Skin epidermis (tissue), 12 donors: ENCODE data around the gene CLDN5.

Source experiments
- H3K27ac ChIP-seq, 21 experiments: fragments of 200-600 bp; sonication (generic) in 11 of 21; one replicate each; pipeline ENCODE4 v1.5.0; 2020; ENCODE audit warnings: mild to moderate bottlenecking in 3 of 21, inconsistent platforms in 2 of 21, moderate library complexity in 2 of 21
- H3K4me3 ChIP-seq, 7 experiments: fragments of 200-600 bp; sonication (generic) in 2 of 7; one replicate each; pipeline ENCODE4 v1.5.0; 2020; ENCODE audit warnings: inconsistent platforms in 2 of 7, mild to moderate bottlenecking in 2 of 7, moderate library complexity in 1 of 7

The CLDN5 gene

DNA sequence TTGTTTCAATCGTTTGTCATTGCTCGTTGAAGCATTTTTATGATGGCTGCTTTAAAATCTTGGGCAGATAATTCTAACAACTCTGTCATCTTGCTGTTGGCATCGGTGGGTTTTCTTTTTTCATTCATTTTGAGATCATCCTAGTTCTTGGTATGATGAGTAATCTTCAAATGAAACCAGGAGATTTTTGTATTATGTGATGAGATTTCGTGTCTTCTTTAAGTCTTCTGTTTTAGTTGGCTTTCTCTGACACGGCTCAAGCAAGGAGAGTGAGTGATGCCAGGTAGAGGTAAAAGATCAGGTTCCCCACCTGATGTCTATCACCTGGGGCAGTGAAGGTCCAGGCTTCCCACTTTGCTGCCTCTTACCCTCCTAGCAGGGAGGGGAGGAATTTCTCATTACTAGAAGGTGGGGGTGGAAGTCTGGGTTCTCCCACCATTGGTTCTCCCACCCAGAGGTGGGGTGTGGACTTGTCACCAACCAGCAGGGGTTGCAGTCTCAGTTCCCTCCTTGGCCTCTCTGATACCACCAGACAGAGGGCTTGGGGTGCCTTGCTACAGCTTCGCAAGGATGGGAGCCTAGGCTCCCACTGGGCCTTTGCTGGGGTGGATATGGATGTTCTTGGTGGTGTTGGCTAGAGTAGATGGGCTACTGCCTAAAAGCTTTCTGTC, 31.6 kb downstream of the CLDN5 start:
- no peak overlapping the region for H3K4me3 ChIP-seq
- H3K27ac ChIP-seq: no peak overlapping the region

DNA sequence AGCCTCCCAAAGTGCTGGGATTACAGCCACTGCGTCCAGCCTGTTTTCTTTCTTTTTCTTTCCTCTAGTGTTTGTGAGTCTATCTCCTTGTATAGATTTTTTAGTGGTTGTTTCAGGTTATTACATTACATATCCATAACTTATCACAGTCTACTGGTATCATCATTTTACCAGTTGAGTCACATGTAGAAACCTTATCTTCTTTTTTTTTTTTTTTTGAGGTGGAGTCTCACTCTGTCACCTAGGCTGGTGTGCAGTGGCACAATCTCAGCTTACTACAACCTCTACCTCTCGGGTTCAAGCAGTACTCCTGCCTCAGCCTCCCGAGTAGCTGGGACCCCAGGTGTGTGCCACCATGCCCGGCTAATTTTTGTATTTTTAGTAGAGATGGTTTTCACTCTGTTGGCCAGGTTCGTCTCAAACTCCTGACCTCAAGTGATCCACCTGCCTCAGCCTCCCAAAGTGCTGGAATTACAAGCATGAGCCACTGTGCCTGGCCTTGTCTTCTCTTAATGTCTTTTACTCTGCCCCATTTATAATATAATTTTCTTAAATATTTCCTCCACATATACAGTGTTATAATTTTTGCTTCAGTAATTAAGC, 33.5 kb downstream of the CLDN5 start:
- no peak overlapping the region for H3K4me3 ChIP-seq
- H3K27ac ChIP-seq: no peak overlapping the region

DNA sequence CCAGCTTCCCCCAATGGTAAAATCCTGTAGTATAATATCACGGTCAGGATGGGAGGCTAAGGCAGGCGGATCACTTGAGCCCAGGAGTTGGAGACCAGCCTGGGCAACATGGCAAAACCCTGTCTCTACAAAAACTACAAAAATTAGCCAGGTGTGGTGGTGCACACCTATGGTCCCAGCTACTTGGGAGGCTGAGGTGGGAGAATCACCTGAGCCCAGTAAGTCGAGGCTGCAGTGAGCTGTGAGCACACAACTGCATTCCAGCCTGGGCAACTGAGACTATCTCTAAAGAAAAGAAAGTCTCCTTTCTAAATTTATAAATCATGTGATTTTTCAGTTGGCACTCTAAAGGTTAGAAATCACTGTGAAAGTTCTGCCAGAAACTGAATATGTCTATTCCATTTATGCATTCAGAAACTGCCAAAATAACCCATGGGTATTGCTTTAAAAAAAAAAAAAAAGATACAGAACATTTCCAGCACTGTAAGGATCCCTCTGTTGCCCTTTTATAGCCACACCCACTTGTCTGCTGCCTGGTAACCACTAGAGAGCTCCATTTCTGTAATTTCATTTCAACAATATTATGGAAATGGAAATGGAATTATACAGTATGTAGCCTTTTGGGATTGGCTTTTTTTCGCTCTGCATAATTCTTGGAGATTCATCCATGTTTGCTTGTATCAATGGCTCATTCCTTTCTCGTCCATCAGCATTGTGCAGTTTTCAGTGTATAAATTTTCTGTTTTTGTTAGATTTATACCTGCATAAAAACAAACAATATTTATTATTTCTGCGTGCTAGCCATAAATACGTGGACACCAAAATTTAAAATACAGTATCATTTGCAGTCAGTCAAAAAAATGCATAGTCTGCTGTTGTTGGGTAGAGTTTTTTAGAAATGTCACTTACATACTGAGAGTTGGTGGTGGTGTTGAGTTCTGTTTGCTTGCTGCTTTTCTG, 35.0 kb downstream of the CLDN5 start:
- H3K4me3 ChIP-seq: no peak overlapping the region
- H3K27ac ChIP-seq: no peak overlapping the region

DNA sequence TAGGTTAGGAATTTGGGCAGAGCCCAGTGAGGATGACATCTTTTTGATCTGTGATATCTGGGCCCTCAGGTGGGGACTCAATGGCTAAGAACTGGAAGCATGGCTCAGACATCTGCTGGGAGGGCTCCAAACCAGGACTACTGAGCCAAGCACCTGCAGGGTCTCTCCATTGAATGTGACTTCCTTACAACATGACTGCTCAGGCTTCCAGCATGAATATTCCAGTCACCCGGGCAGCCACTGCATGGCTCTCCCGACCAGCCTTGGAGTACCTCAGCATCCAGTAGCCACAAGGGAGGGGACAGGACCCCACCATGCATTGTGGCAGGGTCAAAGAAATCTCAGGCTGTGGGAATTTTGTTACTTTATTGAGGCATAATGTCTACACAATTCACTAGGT, 35.9 kb downstream of the CLDN5 start:
- Histone ChIP-seq H3K27ac (no peak overlapping the region), H3K4me3 (no peak overlapping the region)

DNA sequence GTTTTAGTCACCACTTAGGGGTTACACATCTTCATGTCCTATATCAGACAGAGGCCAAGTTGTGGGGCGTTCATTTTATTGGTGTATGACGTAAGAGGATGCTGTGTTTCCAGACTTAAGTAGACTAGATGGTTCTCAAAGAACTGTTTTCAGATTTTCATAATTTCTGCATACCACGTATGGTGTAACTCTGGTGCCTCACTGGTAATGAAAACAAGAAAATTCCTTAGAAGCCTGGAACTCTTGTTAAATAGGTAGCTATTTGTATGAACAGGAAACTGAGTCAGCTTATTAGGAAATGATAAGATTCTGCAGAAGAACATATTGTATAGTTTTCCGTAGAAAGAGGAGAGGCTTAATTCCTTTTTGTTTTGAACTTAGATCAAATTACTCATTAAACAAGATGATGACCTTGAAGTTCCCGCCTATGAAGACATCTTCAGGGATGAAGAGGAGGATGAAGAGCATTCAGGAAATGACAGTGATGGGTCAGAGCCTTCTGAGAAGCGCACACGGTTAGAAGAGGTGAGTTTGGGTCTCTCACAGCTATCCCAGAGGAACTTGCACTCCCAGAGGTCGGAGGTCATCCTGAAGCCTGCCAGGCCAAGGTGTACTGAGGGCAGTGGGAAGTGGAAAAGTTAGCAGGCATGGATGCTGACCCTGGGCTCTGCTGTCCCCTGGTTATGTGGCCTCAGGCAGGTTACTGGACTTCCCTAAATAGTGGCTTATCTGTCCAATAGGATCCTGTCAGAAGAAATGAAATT, 40.5 kb downstream of the CLDN5 start:
- H3K4me3 ChIP-seq: no peak overlapping the region
- no peak overlapping the region for H3K27ac ChIP-seq

DNA sequence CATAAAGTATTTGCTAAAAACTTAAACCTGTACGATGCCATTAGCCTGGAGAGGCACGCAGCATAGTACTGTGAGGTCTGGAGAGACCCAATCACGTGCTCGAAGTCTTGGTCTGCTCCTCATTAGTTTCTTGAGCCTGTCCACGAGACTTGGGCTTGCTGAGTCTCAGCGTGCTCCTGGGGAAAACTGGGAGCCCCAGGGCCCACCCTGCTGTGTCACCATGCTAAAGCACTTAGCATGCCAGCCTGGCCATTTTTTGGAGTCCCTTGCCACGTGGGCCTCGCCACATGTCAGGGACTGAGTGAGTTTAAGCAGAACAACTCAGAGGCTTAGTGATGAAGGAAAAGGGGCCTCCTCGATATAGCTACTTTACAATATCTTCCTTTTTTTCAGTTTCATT, 41.9 kb downstream of the CLDN5 start:
- no peak overlapping the region for H3K27ac ChIP-seq

DNA sequence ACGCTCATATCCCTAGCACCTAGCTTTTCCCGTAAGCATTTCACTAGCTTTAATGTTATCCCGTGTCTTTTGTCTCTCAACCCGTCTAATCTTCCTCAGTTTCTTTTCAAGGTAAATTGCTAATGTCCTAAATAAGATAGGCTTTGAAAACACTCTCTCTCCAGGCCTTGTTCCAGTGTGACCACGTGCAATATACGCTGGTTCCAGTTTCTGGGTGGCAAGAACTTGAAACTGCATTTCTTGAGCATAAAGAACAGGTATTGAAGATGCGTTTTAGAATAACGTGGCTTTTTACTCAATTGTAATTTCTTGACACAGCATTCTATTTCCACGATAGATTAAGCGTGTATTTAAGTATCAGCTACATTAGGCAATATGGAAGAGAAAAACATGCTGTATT, 43.4 kb downstream of the CLDN5 start:
- H3K27ac ChIP-seq: no peak overlapping the region
- H3K4me3 ChIP-seq: no peak overlapping the region

More for the DNA sequence above, 41.9 kb downstream of the CLDN5 start:
- no peak overlapping the region for H3K4me3 ChIP-seq

DNA sequence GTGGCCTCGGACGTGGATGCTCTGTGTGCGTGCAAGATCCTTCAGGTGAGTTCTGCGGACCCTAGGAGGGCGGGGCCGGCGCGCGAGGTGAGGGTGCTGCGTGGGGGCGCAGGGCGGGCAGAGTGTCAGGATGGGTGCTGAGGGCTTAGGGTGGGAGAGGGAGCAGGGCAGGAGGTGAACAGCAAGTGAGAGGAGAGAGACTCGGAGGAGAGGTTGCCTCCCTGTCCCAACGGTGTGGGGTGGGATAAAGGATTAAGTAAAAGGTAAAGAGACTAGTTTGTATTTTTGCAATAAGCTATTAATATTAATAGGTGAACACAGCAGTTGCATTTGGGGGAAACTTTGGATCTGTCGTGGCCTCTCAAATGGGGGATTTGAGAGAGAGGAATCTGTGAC, 44.0 kb downstream of the CLDN5 start:
- Histone ChIP-seq H3K4me3 (peak overlapping the region; percentile 57 to 92 (median 85)), H3K27ac (peak overlapping the region in 3 of 21 experiments; percentile 98 to 100 (median 99))

DNA sequence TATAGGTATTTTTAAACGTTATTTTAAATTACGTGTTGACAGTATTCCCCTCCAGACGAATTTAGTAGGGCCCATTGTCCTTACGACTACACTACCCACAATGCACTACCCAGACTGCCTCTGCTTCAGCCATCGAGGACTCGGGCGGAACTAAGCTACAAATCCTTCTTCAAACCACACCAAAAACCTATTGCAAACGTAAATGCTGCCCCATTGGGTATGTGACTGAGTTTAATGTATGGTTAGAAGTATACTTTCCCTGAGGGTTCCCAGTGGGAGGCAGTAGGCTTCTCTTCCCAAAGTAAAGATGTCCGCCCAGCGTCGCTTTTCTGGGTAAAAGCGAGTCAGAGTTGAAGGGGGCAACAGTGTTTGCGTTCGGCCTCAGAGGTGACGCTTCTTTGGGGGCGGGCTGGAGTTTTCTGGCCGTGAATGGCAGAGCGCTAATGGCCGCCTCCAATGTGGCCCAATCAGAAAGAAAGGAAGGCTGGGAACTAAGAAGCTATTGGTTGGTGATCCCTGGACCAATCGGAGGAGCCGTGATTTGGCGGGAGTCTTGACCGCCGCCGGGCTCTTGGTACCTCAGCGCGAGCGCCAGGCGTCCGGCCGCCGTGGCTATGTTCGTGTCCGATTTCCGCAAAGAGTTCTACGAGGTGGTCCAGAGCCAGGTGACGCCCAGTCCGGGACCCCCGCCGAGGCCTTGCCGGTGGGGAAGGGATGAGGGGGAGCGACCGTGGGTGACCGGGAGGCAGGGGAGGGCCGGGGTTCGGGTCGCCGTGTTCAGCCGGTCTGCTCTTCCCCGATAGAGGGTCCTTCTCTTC, 44.6 kb downstream of the CLDN5 start, which contains the start of gene CDC45:
Gene CDC45 (plus strand): TSS at position 566 of the 818 bp plus-strand sequence. CDS start 49 bp downstream, at position 615.
- peak within 1 kb of the TSS; percentile 91 to 100 (median 99) for H3K27ac ChIP-seq
- H3K4me3 ChIP-seq: peak within 1 kb of the TSS; percentile 57 to 92 (median 85)

DNA sequence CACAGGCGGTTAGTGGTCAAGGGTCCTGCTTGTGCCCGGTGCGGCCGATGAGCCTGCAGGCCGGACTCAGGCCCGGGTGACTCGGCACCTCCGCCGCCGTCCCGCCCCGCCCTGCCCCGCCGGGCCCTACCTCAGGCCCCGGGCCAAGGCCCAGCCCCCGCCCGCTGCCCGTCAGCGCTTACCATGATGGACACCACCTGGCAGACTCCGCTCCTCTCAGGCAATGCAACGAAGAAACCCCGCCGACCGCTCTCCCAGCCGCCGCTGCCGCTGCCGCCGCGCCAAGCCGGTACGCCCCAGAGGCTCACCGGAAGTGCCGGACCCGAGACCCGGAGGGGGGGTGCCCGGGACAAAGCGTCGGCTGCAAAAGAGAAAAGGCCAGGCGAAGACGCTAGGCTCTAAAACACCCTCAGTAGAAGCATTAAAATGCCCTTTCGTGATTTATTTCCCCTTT, 45.3 kb downstream of the CLDN5 start, which contains the start of gene UFD1:
Gene UFD1 (minus strand): TSS at position 293 of the 454 bp plus-strand sequence. CDS start 108 bp downstream, at position 185.
- peak within 1 kb of the TSS; percentile 57 to 92 (median 85) for H3K4me3 ChIP-seq
- H3K27ac ChIP-seq: peak within 1 kb of the TSS; percentile 91 to 100 (median 99)

DNA sequence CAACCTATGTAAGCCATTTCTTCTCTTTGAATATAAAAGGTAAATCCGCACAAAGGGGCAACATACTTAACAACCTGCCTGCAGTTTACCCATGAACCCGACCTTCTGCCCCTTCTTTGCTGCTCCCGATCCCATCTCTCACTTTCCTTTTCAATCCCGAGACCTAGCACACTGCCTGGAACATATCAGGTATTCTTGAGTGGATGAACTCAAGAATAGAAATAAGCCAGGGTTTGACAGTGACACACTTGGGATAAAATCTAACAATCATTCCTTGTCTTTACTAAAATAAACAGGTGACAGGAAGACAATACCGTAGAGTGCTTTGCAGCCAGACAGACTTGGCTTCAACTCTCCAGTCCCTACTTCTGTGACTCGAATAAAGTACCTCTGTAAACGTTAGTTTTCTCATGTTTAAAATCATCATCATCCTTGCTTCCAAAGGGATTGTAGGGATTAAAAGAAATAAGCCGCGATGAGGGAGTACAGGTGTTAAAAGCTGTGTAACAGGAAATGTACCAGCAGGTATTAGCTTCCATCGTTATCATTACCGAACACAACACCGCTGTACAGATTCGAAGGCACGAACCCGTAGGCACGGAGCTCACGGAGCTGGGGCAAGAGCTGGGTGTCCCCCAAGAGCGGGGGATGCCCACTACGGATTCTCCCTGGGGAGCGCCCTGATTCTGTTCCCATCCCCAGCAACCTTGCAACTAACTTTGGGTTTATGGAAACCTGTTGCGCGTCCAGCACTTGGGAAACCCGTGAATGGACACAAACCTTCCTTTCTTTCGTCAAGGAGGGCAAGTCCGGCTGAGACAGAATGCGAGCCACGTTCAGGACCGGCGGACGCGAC, 45.9 kb downstream of the CLDN5 start:
- Histone ChIP-seq H3K4me3 (peak overlapping the region; percentile 57 to 92 (median 85)), H3K27ac (peak overlapping the region; percentile 91 to 100 (median 99))

DNA sequence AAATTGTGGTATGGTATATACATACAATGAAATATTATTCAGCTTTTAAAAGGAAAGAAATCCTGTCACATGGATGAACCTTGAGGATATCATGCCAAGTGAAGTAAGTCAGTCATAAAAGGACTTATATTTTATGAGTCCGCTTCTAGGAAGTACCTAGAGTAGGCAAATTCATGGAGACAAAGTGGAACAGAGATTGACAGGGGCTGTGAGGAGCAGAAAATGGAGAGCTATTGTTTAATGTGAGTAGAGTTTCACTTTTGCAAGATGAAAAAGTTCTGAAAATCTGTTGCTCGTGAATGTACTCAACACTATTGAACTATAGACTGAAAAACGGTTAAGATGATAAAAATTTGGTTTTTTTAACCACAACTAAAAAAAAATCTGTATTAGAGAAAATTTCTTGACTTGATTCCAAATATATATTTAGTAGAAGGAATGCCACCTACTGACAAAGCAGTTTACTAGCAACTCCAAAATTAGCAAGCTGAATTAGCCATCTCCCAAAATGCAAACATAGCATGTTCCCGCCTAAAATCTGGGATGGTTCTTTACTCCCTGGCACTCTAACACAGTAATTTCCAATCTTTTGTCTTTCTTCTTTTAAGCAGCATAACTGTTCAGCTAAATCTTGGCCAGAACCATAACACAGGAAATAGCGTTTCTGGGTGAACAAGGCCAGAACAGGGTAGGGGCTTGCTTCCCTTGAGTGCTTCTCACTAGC, 46.7 kb downstream of the CLDN5 start:
- H3K4me3 ChIP-seq: peak overlapping the region; percentile 57 to 92 (median 85)
- peak overlapping the region in 11 of 21 experiments; percentile 9 to 100 (median 98) for H3K27ac ChIP-seq

DNA sequence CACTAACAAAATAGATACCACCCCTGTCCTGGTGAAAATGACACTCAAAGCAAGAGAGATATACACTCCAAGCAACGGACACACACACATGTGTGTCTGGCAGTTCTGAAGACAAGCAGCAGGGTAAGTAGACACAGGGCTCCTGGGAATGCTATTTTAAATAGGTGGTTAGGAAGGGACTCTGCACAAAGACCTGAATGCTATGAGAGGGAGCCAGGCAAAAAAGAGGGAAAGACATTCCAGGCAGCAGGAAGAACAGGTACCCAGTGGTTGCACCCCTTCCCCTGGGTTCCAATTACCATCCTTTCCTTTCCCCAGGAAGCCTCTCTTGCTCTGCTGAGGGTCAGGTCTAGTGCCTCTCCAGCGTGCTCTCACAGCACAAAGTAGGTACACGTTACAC, 48.2 kb downstream of the CLDN5 start:
- no peak overlapping the region for H3K4me3 ChIP-seq
- H3K27ac ChIP-seq: peak overlapping the region in 1 of 21 experiments; percentile 44

DNA sequence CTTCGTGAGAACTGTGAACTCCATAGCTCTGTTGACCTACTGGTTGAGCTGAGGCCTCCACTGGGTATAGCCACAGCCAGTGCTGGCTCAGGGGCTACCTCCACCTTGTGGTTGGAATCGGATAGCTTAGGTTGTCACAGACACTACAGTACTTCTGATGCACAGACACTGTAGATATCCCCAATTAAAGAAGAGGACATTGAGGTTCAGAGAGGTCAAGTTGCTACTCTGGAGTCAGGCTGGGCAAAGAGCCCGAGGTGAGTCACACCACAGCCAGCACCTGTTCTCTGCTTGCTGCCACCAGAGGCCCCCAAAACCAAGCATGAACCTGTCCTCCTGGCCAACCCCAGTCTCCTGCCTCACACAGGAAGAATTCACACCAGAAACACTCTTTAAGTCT, 50.6 kb downstream of the CLDN5 start:
- no peak overlapping the region for H3K27ac ChIP-seq

More for the DNA sequence above, 50.6 kb downstream of the CLDN5 start:
- no peak overlapping the region for H3K4me3 ChIP-seq
